K562 (cell line): ENCODE results near the gene SYT1.

Experiments
- ARHGAP35 ChIP-seq: fragments of 450-650 bp; IDR thresholded peaks from 2 replicates; pipeline ENCODE4 v1.6.1; 2018; ENCODE audit not compliant: partially characterized antibody
- CHD4 ChIP-seq: fragments of 200-600 bp; sonication (generic); IDR thresholded peaks from 3 replicates; pipeline ENCODE4 v1.6.1; 2012; ENCODE audit warnings: low read depth, mild to moderate bottlenecking, mixed read lengths, low read length, inconsistent platforms; ENCODE audit not compliant: insufficient read depth, insufficient replicate concordance, poor library complexity, severe bottlenecking
- CTCF ChIP-seq, 3 experiments: IDR thresholded peaks in 2 of 3; conservative IDR thresholded peaks in 1 of 3; 2 replicates each; pipeline ENCODE4 v1.5.1; 2011 to 2012; ENCODE audit warnings: low read length in 3 of 3, mild to moderate bottlenecking in 3 of 3, control low read depth in 2 of 3, improper control_type of control experiment in 1 of 3, inconsistent platforms in 1 of 3, low read depth in 1 of 3, mixed read lengths in 1 of 3, moderate library complexity in 1 of 3; ENCODE audit not compliant: insufficient read depth in 2 of 3
- DACH1 ChIP-seq: fragments of 450-650 bp; IDR thresholded peaks from 2 replicates; pipeline ENCODE4 v1.6.1; 2018; ENCODE audit not compliant: partially characterized antibody
- ETS2 ChIP-seq: IDR thresholded peaks from 2 replicates; pipeline ENCODE4 v1.6.1; 2016; ENCODE audit warnings: borderline replicate concordance, missing genetic modification characterization, mild to moderate bottlenecking, moderate library complexity, missing compliant biosample characterization; ENCODE audit not compliant: poor library complexity, severe bottlenecking
- GABPA ChIP-seq: fragments of 200-800 bp; sonication (Bioruptor generic); conservative IDR thresholded peaks from 2 replicates; pipeline ENCODE4 v1.6.1; 2016; ENCODE audit warnings: low read depth, missing genetic modification characterization, missing compliant biosample characterization
- JUND ChIP-seq, 2 experiments: IDR thresholded peaks; 2 replicates in 1 of 2; 3 replicates in 1 of 2; pipeline ENCODE4 v1.6.1; 2011; ENCODE audit warnings: borderline replicate concordance in 2 of 2, low read depth in 2 of 2, low read length in 2 of 2, improper control_type of control experiment in 1 of 2, missing biosample characterization in 1 of 2, missing genetic modification characterization in 1 of 2, missing genetic modification reagents in 1 of 2
- MAX ChIP-seq: sonication (generic); formaldehyde crosslinking; IDR thresholded peaks from 2 replicates; pipeline ENCODE4 v1.9.0; 2022; ENCODE audit warnings: mild to moderate bottlenecking, missing genetic modification reagents
- MIER1 ChIP-seq: fragments of 450-650 bp; IDR thresholded peaks from 2 replicates; pipeline ENCODE4 v1.6.1; 2016; ENCODE audit warnings: antibody characterized with exemption, mild to moderate bottlenecking, low read depth
- PHF20 ChIP-seq: fragments of 450-650 bp; IDR thresholded peaks from 2 replicates; pipeline ENCODE4 v1.6.1; 2018; ENCODE audit not compliant: partially characterized antibody
- SMARCB1 ChIP-seq: IDR thresholded peaks from 2 replicates; pipeline ENCODE4 v1.6.1; 2011; ENCODE audit warnings: improper control_type of control experiment, low read depth; ENCODE audit not compliant: insufficient read length
- ZNF12 ChIP-seq: sonication (generic); formaldehyde crosslinking; IDR thresholded peaks from 2 replicates; pipeline ENCODE4 v1.4.0; 2020; ENCODE audit warnings: mild to moderate bottlenecking, missing genetic modification reagents
- ZNF133 ChIP-seq: fragments of 250-450 bp; sonication (Bioruptor Pico); IDR thresholded peaks from 2 replicates; pipeline ENCODE4 v1.4.0; 2020; ENCODE audit warnings: mild to moderate bottlenecking
- ZNF311 ChIP-seq: fragments of 250-450 bp; sonication (Bioruptor Pico); IDR thresholded peaks from 2 replicates; pipeline ENCODE4 v1.4.0; 2020; ENCODE audit warnings: mild to moderate bottlenecking, moderate library complexity

- no peak for TF ChIP-seq ZNF12 (CRISPR knock-in tag)
- no peak for TF ChIP-seq ZNF133 (CRISPR knock-in tag)
- TF ChIP-seq MIER1 = no peak
- no peak for TF ChIP-seq CHD4
- no peak for TF ChIP-seq MAX (CRISPR knock-in tag)
- no peak for TF ChIP-seq SMARCB1
- TF ChIP-seq GABPA = no peak
- TF ChIP-seq DACH1 = no peak
- no peak for TF ChIP-seq ETS2 (tag)
- TF ChIP-seq JUND (IDR thresholded peaks at IDR 0.05; ENCODE audit: borderline replicate concordance, low read depth, low read length) = no peak
- TF ChIP-seq JUND (tag; IDR thresholded peaks at IDR 0.05; ENCODE audit: borderline replicate concordance, low read depth, low read length) = no peak
- TF ChIP-seq PHF20 = no peak
- TF ChIP-seq CTCF (IDR thresholded peaks at IDR 0.05 in 2 of 3, conservative IDR thresholded peaks at IDR 0.05 in 1 of 3; ENCODE audit: insufficient read depth in 2 of 3, low read depth in 1 of 3, low read length in 3 of 3) = no peak
- TF ChIP-seq ARHGAP35 = no peak
- no peak for TF ChIP-seq ZNF311 (CRISPR knock-in tag)
These were observed 326.8 kb downstream of the SYT1 start for GRCh38 chr12:79191391-79191790.
